ENCODE data around the gene FBXO41. TPM values are rescaled to one million over a fixed set of nuclear protein-coding genes. Genes with fewer than 3 reads are reported as not detected.

Gene FBXO41
- total RNA-seq, 3 donors from 2014 or later (not counting 1 experiment from before 2014, with no cell fraction given), result 11.5 to 16.4 (median 13.8) TPM

- WGBS (ENCODE audit: insufficient coverage), result 96% methylated on average over 8 of the region's 8 CpGs
- H3K36me3 ChIP-seq (ENCODE audit: control insufficient read depth, insufficient read depth, low read length), result peaks cover 7% of the 10 kb centered on the region
- H3K27ac ChIP-seq (ENCODE audit: low read length), result no peak overlapping the region
- intact Hi-C loops (cut with micrococcal nuclease), result no loop called here
- TF ChIP-seq, protein P1, sequence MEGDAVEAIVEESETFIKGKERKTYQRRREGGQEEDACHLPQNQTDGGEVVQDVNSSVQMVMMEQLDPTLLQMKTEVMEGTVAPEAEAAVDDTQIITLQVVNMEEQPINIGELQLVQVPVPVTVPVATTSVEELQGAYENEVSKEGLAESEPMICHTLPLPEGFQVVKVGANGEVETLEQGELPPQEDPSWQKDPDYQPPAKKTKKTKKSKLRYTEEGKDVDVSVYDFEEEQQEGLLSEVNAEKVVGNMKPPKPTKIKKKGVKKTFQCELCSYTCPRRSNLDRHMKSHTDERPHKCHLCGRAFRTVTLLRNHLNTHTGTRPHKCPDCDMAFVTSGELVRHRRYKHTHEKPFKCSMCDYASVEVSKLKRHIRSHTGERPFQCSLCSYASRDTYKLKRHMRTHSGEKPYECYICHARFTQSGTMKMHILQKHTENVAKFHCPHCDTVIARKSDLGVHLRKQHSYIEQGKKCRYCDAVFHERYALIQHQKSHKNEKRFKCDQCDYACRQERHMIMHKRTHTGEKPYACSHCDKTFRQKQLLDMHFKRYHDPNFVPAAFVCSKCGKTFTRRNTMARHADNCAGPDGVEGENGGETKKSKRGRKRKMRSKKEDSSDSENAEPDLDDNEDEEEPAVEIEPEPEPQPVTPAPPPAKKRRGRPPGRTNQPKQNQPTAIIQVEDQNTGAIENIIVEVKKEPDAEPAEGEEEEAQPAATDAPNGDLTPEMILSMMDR (IDR thresholded peaks at IDR 0.05), result no peak
- Mint-ChIP-seq H3K27me3 (ENCODE audit: low read depth in 2 of 2) (no peaks in the 10 kb centered on the region), H3K27ac (no peak overlapping the region), H3K4me1 (peaks cover 0 to 5% of the 10 kb centered on the region in 2 donors), H3K36me3 (no peaks in the 10 kb centered on the region), H3K4me3 (no peak overlapping the region), H3K9me3 (no peaks in the 10 kb centered on the region)
- ATAC-seq (no peak), DNase-seq (no peak)
- H3K4me3 ChIP-seq (ENCODE audit: low read length), result no peak overlapping the region
- H3K27me3 ChIP-seq (ENCODE audit: control insufficient read depth, insufficient read depth, low read length), result no peaks in the 10 kb centered on the region
- no peaks in the 10 kb centered on the region for H3K9me3 ChIP-seq (ENCODE audit: control insufficient read depth, insufficient read depth, low read length)
- no peaks in the 10 kb centered on the region for H3K4me1 ChIP-seq (ENCODE audit: control insufficient read depth, insufficient read depth, low read length)
These were observed 25.0 kb downstream of the FBXO41 start for GRCh38 chr2:73259276-73259675.

- Mint-ChIP-seq H3K9me3 (no peaks in the 10 kb centered on the region), H3K27me3 (ENCODE audit: low read depth in 2 of 2) (no peaks in the 10 kb centered on the region), H3K4me3 (no peak overlapping the region), H3K27ac (no peak overlapping the region), H3K36me3 (no peaks in the 10 kb centered on the region), H3K4me1 (peaks cover 0 to 5% of the 10 kb centered on the region in 2 donors)
- Histone ChIP-seq H3K4me1 (ENCODE audit: control insufficient read depth, insufficient read depth, low read length) (no peaks in the 10 kb centered on the region), H3K27ac (ENCODE audit: low read length) (no peak overlapping the region), H3K36me3 (ENCODE audit: control insufficient read depth, insufficient read depth, low read length) (peaks cover 10% of the 10 kb centered on the region), H3K9me3 (ENCODE audit: control insufficient read depth, insufficient read depth, low read length) (no peaks in the 10 kb centered on the region), H3K4me3 (ENCODE audit: low read length) (no peak overlapping the region), H3K27me3 (ENCODE audit: control insufficient read depth, insufficient read depth, low read length) (no peaks in the 10 kb centered on the region)
- WGBS (ENCODE audit: insufficient coverage), result 97% methylated on average over 9 of the region's 9 CpGs
- ATAC-seq (no peak), DNase-seq (no peak)
- intact Hi-C loops (cut with micrococcal nuclease), result no loop called here
- TF ChIP-seq, protein P1 (IDR thresholded peaks at IDR 0.05), result no peak
These were observed 25.4 kb downstream of the FBXO41 start for GRCh38 chr2:73258913-73259215.

DNA sequence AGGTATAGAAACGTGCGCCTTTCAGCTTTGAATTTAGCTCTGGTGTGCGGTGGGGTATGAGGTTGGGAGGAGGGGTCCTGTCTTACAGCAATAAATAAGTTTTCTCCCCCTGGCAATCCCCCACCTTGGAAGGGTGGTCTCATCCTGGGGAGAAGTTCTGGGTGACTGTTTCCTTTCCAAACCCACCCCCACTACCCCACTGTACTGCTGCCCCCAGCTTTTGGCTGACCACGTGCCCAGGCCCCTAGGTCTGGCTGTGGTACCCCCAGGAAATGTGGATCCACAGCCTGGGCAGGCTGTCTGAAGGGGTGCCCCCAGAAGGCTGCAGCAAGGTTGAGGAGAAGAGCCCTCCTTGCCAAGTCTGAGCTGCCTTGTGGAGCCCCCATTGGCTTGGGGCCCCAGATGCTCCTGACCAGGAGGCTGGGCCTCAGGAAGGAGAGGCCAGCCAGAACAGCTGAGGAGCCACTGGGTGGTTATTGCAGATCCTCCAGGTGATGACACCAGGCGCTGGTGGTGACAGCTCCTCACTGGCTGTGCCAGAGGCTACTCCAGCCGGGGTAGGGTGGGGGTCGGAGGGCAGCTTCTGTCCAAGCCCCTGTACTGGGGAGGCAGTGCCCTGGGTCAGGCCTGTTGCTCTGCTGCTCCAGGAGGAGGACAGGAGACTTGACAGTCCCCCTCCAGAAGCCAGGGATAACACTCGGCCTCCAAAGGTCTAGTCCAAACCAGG lies 25.9 kb downstream of the FBXO41 start:
- Mint-ChIP-seq H3K36me3 (no peaks in the 10 kb centered on the region), H3K27ac (no peak overlapping the region), H3K4me1 (peaks cover 0 to 5% of the 10 kb centered on the region in 2 donors), H3K27me3 (ENCODE audit: low read depth in 2 of 2) (no peaks in the 10 kb centered on the region), H3K4me3 (no peak overlapping the region), H3K9me3 (no peaks in the 10 kb centered on the region)
- Histone ChIP-seq H3K9me3 (ENCODE audit: control insufficient read depth, insufficient read depth, low read length) (no peaks in the 10 kb centered on the region), H3K4me1 (ENCODE audit: control insufficient read depth, insufficient read depth, low read length) (no peaks in the 10 kb centered on the region), H3K4me3 (ENCODE audit: low read length) (no peak overlapping the region), H3K27me3 (ENCODE audit: control insufficient read depth, insufficient read depth, low read length) (no peaks in the 10 kb centered on the region), H3K36me3 (ENCODE audit: control insufficient read depth, insufficient read depth, low read length) (peaks cover 15% of the 10 kb centered on the region), H3K27ac (ENCODE audit: low read length) (no peak overlapping the region)
- intact Hi-C loops (cut with micrococcal nuclease), result no loop called here
- 90% methylated on average over 7 of the region's 8 CpGs for whole genome bisulfite sequencing (ENCODE audit: insufficient coverage)
- DNase-seq (no peak), ATAC-seq (no peak)
- TF ChIP-seq, protein P1 (IDR thresholded peaks at IDR 0.05), result no peak
